HFF-Myc (cell line): ENCODE data around the gene SORBS2.

ENCODE experiments used
- DNase-seq: peaks from one replicate; pipeline ENCODE4 v3.0.0-alpha.2; 2011; ENCODE audit warnings: low read depth; ENCODE audit errors: extremely low read depth
- H3K4me3 ChIP-seq: replicated peaks from 2 replicates; pipeline ENCODE4 v1.5.1; 2011; ENCODE audit warnings: low read depth, mild to moderate bottlenecking, control low read depth, low read length
- TF ChIP-seq, protein P1 (sequence below): IDR thresholded peaks from 2 replicates; pipeline ENCODE4 v1.5.1; 2012; ENCODE audit warnings: mild to moderate bottlenecking, low read depth, low read length, control low read depth; ENCODE audit errors: missing control alignments

SORBS2 gene

DNA sequence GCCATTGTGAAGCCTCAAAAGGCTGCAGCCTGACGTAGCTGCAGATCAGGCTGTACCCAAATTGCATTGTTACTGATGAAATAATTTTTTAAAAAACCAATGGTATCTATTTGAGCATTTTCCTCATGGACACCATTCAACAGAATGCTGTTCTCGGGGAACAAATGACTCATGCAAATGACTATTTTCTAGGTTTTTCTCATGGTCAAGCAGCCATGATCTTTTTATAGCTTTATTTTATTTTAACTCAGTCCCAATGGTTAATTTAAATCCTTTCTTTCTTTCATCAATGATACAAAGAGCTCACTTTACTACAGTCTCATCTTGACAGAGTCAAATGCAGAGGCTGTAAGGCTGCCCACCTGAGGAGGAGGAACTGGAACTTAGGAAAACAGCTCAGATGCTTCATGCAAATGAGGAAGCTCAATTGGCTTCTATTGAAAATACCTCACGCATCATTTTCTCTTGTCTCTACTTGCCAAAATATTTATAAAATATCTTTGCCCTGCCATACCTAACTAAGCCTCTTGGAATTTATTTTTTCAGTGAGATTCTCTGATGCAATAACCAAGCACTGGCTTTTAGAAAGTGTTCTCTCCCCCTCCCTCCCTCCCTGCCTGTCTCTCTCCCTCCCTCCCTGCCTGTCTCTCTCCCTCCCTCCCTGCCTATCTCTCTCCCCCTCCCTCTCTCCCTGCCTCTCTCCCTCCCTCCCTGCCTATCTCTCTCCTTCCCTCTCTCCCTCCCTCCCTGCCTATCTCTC lies 81.0 kb downstream of the SORBS2 start:
- no peak for DNase-seq
- H3K4me3 ChIP-seq = no peak overlapping the region
- TF ChIP-seq, protein P1, sequence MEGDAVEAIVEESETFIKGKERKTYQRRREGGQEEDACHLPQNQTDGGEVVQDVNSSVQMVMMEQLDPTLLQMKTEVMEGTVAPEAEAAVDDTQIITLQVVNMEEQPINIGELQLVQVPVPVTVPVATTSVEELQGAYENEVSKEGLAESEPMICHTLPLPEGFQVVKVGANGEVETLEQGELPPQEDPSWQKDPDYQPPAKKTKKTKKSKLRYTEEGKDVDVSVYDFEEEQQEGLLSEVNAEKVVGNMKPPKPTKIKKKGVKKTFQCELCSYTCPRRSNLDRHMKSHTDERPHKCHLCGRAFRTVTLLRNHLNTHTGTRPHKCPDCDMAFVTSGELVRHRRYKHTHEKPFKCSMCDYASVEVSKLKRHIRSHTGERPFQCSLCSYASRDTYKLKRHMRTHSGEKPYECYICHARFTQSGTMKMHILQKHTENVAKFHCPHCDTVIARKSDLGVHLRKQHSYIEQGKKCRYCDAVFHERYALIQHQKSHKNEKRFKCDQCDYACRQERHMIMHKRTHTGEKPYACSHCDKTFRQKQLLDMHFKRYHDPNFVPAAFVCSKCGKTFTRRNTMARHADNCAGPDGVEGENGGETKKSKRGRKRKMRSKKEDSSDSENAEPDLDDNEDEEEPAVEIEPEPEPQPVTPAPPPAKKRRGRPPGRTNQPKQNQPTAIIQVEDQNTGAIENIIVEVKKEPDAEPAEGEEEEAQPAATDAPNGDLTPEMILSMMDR = no peak

DNA sequence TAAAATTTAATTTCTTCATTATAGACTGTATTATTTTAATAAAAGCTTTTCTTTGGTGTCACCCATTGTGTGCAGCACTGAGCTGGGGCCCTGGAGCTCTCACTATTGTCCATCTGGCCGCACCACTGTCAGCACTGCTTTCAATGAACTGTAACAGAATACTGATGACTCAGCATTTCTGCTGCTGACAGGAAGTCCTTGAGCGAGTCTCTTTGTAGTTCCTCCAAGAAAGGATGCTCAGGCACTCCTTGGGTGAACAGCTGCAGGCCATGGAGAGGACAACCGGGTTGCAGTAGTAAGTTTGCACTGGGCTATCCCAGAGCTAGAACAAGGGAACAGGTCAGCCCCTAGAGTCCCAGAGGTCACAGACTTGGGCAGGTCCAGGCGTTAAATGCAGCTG lies 81.6 kb downstream of the SORBS2 start:
- no peak for DNase-seq
- TF ChIP-seq, protein P1 = no peak
- no peak overlapping the region for H3K4me3 ChIP-seq

DNA sequence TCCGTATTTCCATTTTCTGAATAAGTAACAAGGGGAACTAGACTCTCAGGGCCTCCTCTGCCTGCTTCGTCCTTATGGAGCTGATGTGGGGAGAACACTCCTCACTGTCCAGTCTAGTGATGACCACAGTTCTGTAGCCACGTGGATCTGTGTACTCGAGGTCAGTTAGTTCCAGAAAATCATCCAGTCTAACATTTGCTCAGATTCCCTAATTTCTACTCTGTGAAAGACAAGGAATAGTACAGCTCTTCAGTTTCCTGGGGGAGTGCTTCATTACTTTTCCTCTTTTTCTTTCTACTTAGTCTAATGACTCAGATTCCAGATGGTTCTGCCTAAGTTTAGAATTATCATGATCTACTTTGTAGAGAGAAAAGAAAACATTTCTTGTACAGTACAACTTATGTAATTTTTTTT lies 82.6 kb downstream of the SORBS2 start:
- no peak for DNase-seq
- TF ChIP-seq, protein P1 = no peak
- H3K4me3 ChIP-seq = no peak overlapping the region

DNA sequence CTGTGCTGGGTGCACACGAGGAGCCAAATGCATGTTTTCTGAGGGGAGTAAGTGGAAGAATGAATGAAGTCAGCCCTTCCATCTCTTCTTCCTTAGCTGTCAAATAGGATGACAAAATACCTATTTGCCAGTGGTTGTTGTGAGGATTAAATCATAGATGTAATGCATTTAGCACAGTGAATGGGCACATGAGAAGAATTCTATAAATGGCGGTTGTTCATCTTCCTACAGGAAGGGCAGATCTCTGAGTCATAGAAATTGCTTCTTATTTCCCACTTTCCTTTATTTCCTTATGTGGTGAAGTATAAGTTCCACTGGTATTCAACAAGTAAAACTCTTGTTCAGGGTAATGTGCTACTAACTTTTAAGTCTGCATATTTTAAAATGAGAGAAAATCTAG lies 83.1 kb downstream of the SORBS2 start:
- no peak for DNase-seq
- H3K4me3 ChIP-seq = no peak overlapping the region
- TF ChIP-seq, protein P1 = no peak

DNA sequence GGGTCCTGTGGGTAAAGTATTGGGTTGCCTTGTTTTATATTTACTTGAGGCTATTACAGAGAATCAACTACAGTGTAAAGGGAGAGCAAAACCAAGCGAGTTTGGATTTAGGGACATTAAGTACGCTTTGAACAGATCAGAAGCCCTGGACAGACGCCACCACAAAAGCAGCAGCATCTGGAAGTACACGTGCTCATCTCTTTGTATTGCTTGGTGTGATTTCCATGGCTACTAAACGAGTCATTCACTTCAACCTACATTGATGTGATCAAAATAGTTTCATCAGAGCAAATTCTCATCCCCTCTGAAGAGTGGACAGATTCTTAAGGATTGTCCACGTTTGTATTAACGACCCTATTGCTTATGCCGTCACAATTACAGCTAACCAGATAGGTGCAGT lies 85.1 kb downstream of the SORBS2 start:
- TF ChIP-seq, protein P1 = no peak
- DNase-seq = no peak
- H3K4me3 ChIP-seq = no peak overlapping the region

DNA sequence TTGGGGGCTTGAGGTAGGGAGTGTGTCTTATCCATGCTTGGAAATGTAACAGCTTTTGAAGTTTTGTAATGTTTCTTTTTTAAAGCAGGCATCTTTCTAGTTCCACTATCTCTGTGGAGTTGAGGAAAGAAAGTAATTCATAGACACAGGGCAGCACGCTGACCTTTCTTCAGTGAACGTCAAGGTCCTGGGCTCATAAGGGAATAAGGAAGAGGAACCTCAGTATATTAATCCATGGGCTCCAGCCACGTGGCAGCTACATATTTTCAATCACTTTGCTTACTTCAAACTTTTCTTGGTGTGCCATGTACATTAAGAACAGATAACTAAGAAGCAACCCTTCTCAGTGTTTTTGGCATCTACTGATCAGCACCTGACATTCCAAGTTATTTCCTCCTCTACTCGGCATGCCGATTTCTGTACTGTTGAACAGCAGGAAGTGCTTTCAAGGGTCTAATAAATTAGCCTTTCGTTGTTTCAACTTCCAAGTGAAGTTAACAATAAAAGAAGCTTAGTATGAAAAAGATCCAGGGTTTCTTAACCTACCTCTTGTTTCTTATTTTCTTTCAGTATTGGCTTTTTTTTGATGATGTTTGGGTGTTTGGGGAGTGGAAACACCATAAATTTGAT lies 88.2 kb downstream of the SORBS2 start:
- no peak for DNase-seq
- no peak overlapping the region for H3K4me3 ChIP-seq
- TF ChIP-seq, protein P1 = no peak
